Measurements from ENCODE around the gene ZNF462. TPM values are rescaled to one million over a fixed set of nuclear protein-coding genes. Genes with fewer than 3 reads are reported as not detected.
A peak's percentile ranks its signal among the peaks of the same experiment; 100 is the strongest.

ZNF462 gene
- total and polyA plus RNA-seq, 11 donors, result 5.3 to 51.3 (median 30.9) TPM

- Histone ChIP-seq H3K36me3 (no peaks in the 10 kb centered on the region), H3K27me3 (no peaks in the 10 kb centered on the region), H3K4me3 (no peak overlapping the region), H3K4me1 (peaks cover 0 to 4% (median 0%) of the 10 kb centered on the region in 12 donors), H3K9me3 (peaks cover 0 to 7% (median 0%) of the 10 kb centered on the region in 12 donors), H3K27ac (no peak overlapping the region)
- DNase-seq (no peak), ATAC-seq (no peak)
- intact Hi-C loops (cut with DNase I), result no loop called here
- TF ChIP-seq CTCF (IDR thresholded peaks at IDR 0.05) (no peak), POLR2A (IDR thresholded peaks at IDR 0.05) (no peak)
- WGBS, 4 donors, result 83 to 91% (median 89%) methylated on average over 2 of the region's 2 CpGs
These were observed 196.3 kb downstream of the ZNF462 start for GRCh38 chr9:107059220-107059619.

- DNase-seq (no peak), ATAC-seq (peak in 1 of 4 donors; percentile 39)
- H3K4me1 ChIP-seq, result peaks cover 0 to 4% (median 0%) of the 10 kb centered on the region in 12 donors
- no peak overlapping the region for H3K4me3 ChIP-seq
- TF ChIP-seq POLR2A (IDR thresholded peaks at IDR 0.05) (no peak), CTCF (IDR thresholded peaks at IDR 0.05) (no peak)
- H3K27me3 ChIP-seq, result no peaks in the 10 kb centered on the region
- WGBS, 4 donors, result 45 to 54% (median 49%) methylated on average over 2 of the region's 2 CpGs
- intact Hi-C loops (cut with DNase I), result no loop called here
- H3K36me3 ChIP-seq, result no peaks in the 10 kb centered on the region
- peaks cover 0 to 7% (median 0%) of the 10 kb centered on the region in 12 donors for H3K9me3 ChIP-seq
- H3K27ac ChIP-seq, result no peak overlapping the region
These were observed 197.1 kb downstream of the ZNF462 start for GRCh38 chr9:107060062-107060461.
